AG09309 (cell line): ENCODE data around the gene MT1X.

Experiments used
- DNase-seq: peaks from one replicate; pipeline ENCODE4 v3.0.0-alpha.2; 2010; ENCODE audit warnings: low read depth
- H3K4me3 ChIP-seq: 2 replicates; pipeline ENCODE4 v1.5.1; 2011; ENCODE audit warnings: mild to moderate bottlenecking, low read depth, low read length, moderate library complexity; ENCODE audit not compliant: control insufficient read depth
- CTCF ChIP-seq: IDR thresholded peaks from 2 replicates; pipeline ENCODE4 v1.5.1; 2011; ENCODE audit warnings: mild to moderate bottlenecking, low read depth, low read length, inconsistent platforms; ENCODE audit not compliant: insufficient read depth, control insufficient read depth; ENCODE audit errors: missing control alignments

Gene MT1X

GRCh38 chr16:56637814-56638750 lies 44.2 kb upstream of the MT1X start, which contains the start of gene MT1A:
Gene MT1A (plus strand): TSS chr16:56638666. CDS start chr16:56638739, 73 bp downstream.
- no peak for TF ChIP-seq CTCF
- DNase-seq: no peak
- H3K4me3 ChIP-seq: peak within 1 kb of the TSS; percentile 58

GRCh38 chr16:56639045-56639444 lies 43.2 kb upstream of the MT1X start:
- TF ChIP-seq CTCF: no peak
- no peak overlapping the region for H3K4me3 ChIP-seq
- DNase-seq: no peak

- TF ChIP-seq CTCF: no peak
- H3K4me3 ChIP-seq: no peak overlapping the region
- DNase-seq: no peak
Observed at GRCh38 chr16:56640076-56640475, 42.2 kb upstream of the MT1X start.

GRCh38 chr16:56641166-56641565 lies 41.1 kb upstream of the MT1X start:
- no peak for TF ChIP-seq CTCF
- no peak overlapping the region for H3K4me3 ChIP-seq
- DNase-seq: no peak

- peak; percentile 35 for TF ChIP-seq CTCF
- peak overlapping the region; percentile 32 for H3K4me3 ChIP-seq
- no peak for DNase-seq
Observed at GRCh38 chr16:56643080-56643778, 39.0 kb upstream of the MT1X start.

GRCh38 chr16:56643833-56644232 lies 38.4 kb upstream of the MT1X start:
- no peak overlapping the region for H3K4me3 ChIP-seq
- no peak for TF ChIP-seq CTCF
- no peak for DNase-seq
